H9 (cell line): ENCODE results near the gene IQSEC1. TPM values are rescaled to one million over a fixed set of nuclear protein-coding genes. Genes with fewer than 3 reads are reported as not detected.
A peak's percentile ranks its signal among the peaks of the same experiment; 100 is the strongest.

Experiments
- DNase-seq: peaks from one replicate; pipeline ENCODE4 v3.0.0-alpha.2; 2017
- H2AFZ ChIP-seq: one replicate; pipeline ENCODE4 v1.6.1; 2013; ENCODE audit warnings: mild to moderate bottlenecking, low read length, control low read depth, moderate library complexity
- H2AK5ac ChIP-seq: 2 replicates; pipeline ENCODE4 v1.6.1; 2013; ENCODE audit warnings: low read length, control low read depth, mixed read lengths; ENCODE audit not compliant: insufficient read length
- H2BK120ac ChIP-seq: one replicate; pipeline ENCODE4 v1.6.1; 2013; ENCODE audit warnings: low read depth, mild to moderate bottlenecking, low read length, control low read depth, inconsistent platforms; ENCODE audit not compliant: poor library complexity, severe bottlenecking
- H2BK12ac ChIP-seq: 2 replicates; pipeline ENCODE4 v1.6.1; 2013; ENCODE audit warnings: low read length, control low read depth, mixed read lengths, low read depth; ENCODE audit not compliant: insufficient read length
- H2BK15ac ChIP-seq: 2 replicates; pipeline ENCODE4 v1.6.1; 2013; ENCODE audit warnings: low read depth, low read length, control low read depth
- H2BK20ac ChIP-seq: one replicate; pipeline ENCODE4 v1.6.1; 2013; ENCODE audit warnings: low read depth, mild to moderate bottlenecking, low read length, control low read depth, inconsistent platforms; ENCODE audit not compliant: poor library complexity, severe bottlenecking
- H2BK5ac ChIP-seq: 2 replicates; pipeline ENCODE4 v1.6.1; 2013; ENCODE audit warnings: low read length, control low read depth, mixed read lengths; ENCODE audit not compliant: insufficient read length
- H3K14ac ChIP-seq: 2 replicates; pipeline ENCODE4 v1.6.1; 2013; ENCODE audit warnings: low read length, control low read depth; ENCODE audit not compliant: insufficient read depth
- H3K18ac ChIP-seq: 2 replicates; pipeline ENCODE4 v1.6.1; 2013; ENCODE audit warnings: low read depth, mild to moderate bottlenecking, mixed read lengths, low read length, control low read depth; ENCODE audit not compliant: insufficient read length
- H3K23ac ChIP-seq: 2 replicates; pipeline ENCODE4 v1.6.1; 2013; ENCODE audit warnings: low read length, control low read depth, mixed read lengths, low read depth; ENCODE audit not compliant: insufficient read length
- H3K23me2 ChIP-seq: 2 replicates; pipeline ENCODE4 v1.6.1; 2013; ENCODE audit warnings: low read depth, mild to moderate bottlenecking, mixed read lengths, low read length, control low read depth; ENCODE audit not compliant: insufficient read length, poor library complexity, severe bottlenecking
- H3K27ac ChIP-seq: 2 replicates; pipeline ENCODE4 v1.5.1; 2013; ENCODE audit warnings: low read length, control low read depth, mixed read lengths, low read depth; ENCODE audit not compliant: insufficient read length
- H3K27me3 ChIP-seq: 2 replicates; pipeline ENCODE4 v1.6.1; 2013; ENCODE audit warnings: low read length, control low read depth, inconsistent platforms; ENCODE audit not compliant: insufficient read depth
- H3K4ac ChIP-seq: 2 replicates; pipeline ENCODE4 v1.6.1; 2013; ENCODE audit warnings: low read depth, mild to moderate bottlenecking, control low read depth, inconsistent platforms, low read length, moderate library complexity
- H3K4me1 ChIP-seq: 2 replicates; pipeline ENCODE4 v1.6.1; 2013; ENCODE audit warnings: low read length, control low read depth, inconsistent platforms; ENCODE audit not compliant: insufficient read depth
- H3K4me2 ChIP-seq: 2 replicates; pipeline ENCODE4 v1.6.1; 2013; ENCODE audit warnings: low read length, control low read depth, mixed read lengths; ENCODE audit not compliant: insufficient read length, insufficient read depth
- H3K56ac ChIP-seq: 2 replicates; pipeline ENCODE4 v1.6.1; 2013; ENCODE audit warnings: low read depth, mild to moderate bottlenecking, mixed read lengths, low read length, control low read depth; ENCODE audit not compliant: insufficient read length
- H3K79me1 ChIP-seq: 2 replicates; pipeline ENCODE4 v1.6.1; 2013; ENCODE audit warnings: low read depth, mild to moderate bottlenecking, moderate library complexity, low read length, control low read depth, inconsistent platforms; ENCODE audit not compliant: insufficient read depth, poor library complexity, severe bottlenecking
- H3K79me2 ChIP-seq: 2 replicates; pipeline ENCODE4 v1.6.1; 2013; ENCODE audit warnings: low read length, control low read depth, inconsistent platforms; ENCODE audit not compliant: insufficient read depth
- H3K9ac ChIP-seq: 2 replicates; pipeline ENCODE4 v1.6.1; 2013; ENCODE audit warnings: low read length, control low read depth, mixed read lengths; ENCODE audit not compliant: insufficient read length; ENCODE audit errors: extremely low read depth
- H3K9me3 ChIP-seq: one replicate; pipeline ENCODE4 v1.6.1; 2013; ENCODE audit warnings: low read depth, low read length, inconsistent platforms; ENCODE audit not compliant: control insufficient read depth
- H3T11ph ChIP-seq: one replicate; pipeline ENCODE4 v1.6.1; 2013; ENCODE audit warnings: mild to moderate bottlenecking, low read length, control low read depth, inconsistent platforms
- H4K20me1 ChIP-seq: one replicate; pipeline ENCODE4 v1.6.1; 2013; ENCODE audit not compliant: control insufficient read depth, insufficient read length, insufficient read depth
- H4K5ac ChIP-seq: 2 replicates; pipeline ENCODE4 v1.6.1; 2013; ENCODE audit warnings: low read depth, mild to moderate bottlenecking, mixed read lengths, low read length, control low read depth; ENCODE audit not compliant: insufficient read length
- H4K8ac ChIP-seq: replicated peaks from 2 replicates; pipeline ENCODE4 v1.6.1; 2013; ENCODE audit warnings: low read length, control low read depth, mixed read lengths, low read depth; ENCODE audit not compliant: insufficient read length
- H4K91ac ChIP-seq: 2 replicates; pipeline ENCODE4 v1.6.1; 2013; ENCODE audit warnings: low read depth, mild to moderate bottlenecking, moderate library complexity, mixed read lengths, low read length, control low read depth; ENCODE audit not compliant: insufficient read length
- H3K27ac Mint-ChIP-seq, 3 experiments: 2 replicates in 2 of 3; 3 replicates in 1 of 3; pipeline ENCODE4 v1.8.0; 2020 to 2021; ENCODE audit warnings: mixed read lengths in 3 of 3, mild to moderate bottlenecking in 1 of 3, moderate library complexity in 1 of 3
- H3K27me3 Mint-ChIP-seq: 2 replicates; pipeline ENCODE4 v1.8.0; 2021; ENCODE audit warnings: low read depth, mild to moderate bottlenecking, moderate library complexity, mixed read lengths
- H3K36me3 Mint-ChIP-seq, 3 experiments: 2 replicates in 2 of 3; 3 replicates in 1 of 3; pipeline ENCODE4 v1.8.0; 2020 to 2021; ENCODE audit warnings: low read depth in 3 of 3, mixed read lengths in 3 of 3; ENCODE audit not compliant: insufficient read depth in 1 of 3
- H3K4me1 Mint-ChIP-seq, 2 experiments: 2 replicates each; pipeline ENCODE4 v1.8.0; 2020; ENCODE audit warnings: mixed read lengths in 2 of 2
- H3K4me3 Mint-ChIP-seq, 2 experiments: 2 replicates in 1 of 2; 3 replicates in 1 of 2; pipeline ENCODE4 v1.8.0; 2020 to 2021; ENCODE audit warnings: mild to moderate bottlenecking in 2 of 2, mixed read lengths in 2 of 2, moderate library complexity in 1 of 2
- H3K9me3 Mint-ChIP-seq, 2 experiments: 2 replicates in 1 of 2; 3 replicates in 1 of 2; pipeline ENCODE4 v1.8.0; 2020; ENCODE audit warnings: mild to moderate bottlenecking in 2 of 2, mixed read lengths in 2 of 2, moderate library complexity in 1 of 2
- CTCF ChIP-seq: fragments of 200-600 bp; sonication (generic); conservative IDR thresholded peaks from 3 replicates; pipeline ENCODE4 v1.8.0; 2021; ENCODE audit warnings: antibody characterized with exemption, mild to moderate bottlenecking
- WGBS: extraction: QIAGEN DNeasy Blood & Tissue Kit; methylation state at CpG from one replicate; pipeline ENCODE4 v1.1.7; 2013; ENCODE audit warnings: missing lambda C conversion rate, low lambda C conversion rate, mixed read lengths; ENCODE audit not compliant: insufficient read length; ENCODE audit errors: extremely low coverage; 5-methylcytosine and 5-hydroxymethylcytosine counted together
- total RNA-seq: library from RNA; stranded (reverse); gene quantifications from 2 replicates; pipeline ENCODE4 v1.2.1, GENCODE V29; 2021

IQSEC1 gene
- total RNA-seq, 1 experiment from 2014 or later, result 19.1 TPM

- Histone ChIP-seq H3K9me3 (no peaks in the 10 kb centered on the region), H3K79me1 (no peaks in the 10 kb centered on the region), H3K4me2 (no peak overlapping the region), H4K20me1 (no peaks in the 10 kb centered on the region), H4K91ac (no peak overlapping the region), H2BK120ac (no peak overlapping the region), H2BK15ac (no peak overlapping the region), H3K9ac (no peak overlapping the region), H4K5ac (no peak overlapping the region), H3K4me1 (no peaks in the 10 kb centered on the region), H3T11ph (no peak overlapping the region), H3K18ac (no peak overlapping the region), H3K79me2 (no peaks in the 10 kb centered on the region), H4K8ac (no peak overlapping the region), H3K27me3 (no peaks in the 10 kb centered on the region), H3K23me2 (no peaks in the 10 kb centered on the region), H2AFZ (no peak overlapping the region), H3K27ac (no peak overlapping the region), H3K14ac (no peak overlapping the region), H3K56ac (no peak overlapping the region), H3K23ac (no peak overlapping the region), H2AK5ac (no peak overlapping the region), H2BK12ac (no peak overlapping the region), H2BK20ac (no peak overlapping the region), H3K4ac (no peak overlapping the region), H2BK5ac (no peak overlapping the region)
- Mint-ChIP-seq H3K4me3 (no peak overlapping the region), H3K36me3 (no peaks in the 10 kb centered on the region; a peak in 1 of 7 replicates), H3K9me3 (no peaks in the 10 kb centered on the region; a peak in 1 of 5 replicates), H3K4me1 (peaks cover 12 to 13% of the 10 kb centered on the region in 2 experiments), H3K27ac (peak overlapping the region in 1 of 3 experiments; percentile 10; a peak in 2 of 7 replicates), H3K27me3 (no peaks in the 10 kb centered on the region; the same call in 1 of the 2 replicates)
- no peak for DNase-seq
- no peak for TF ChIP-seq CTCF
- no CpG with 5 or more reads among the region's 16 CpGs for WGBS
These were observed 20.9 kb downstream of the IQSEC1 start for GRCh38 chr3:13052191-13052820.
